NAMALWA (cell line): ENCODE measurements around the gene PCDHGA8.
"Not testable (repeated sequence)": the region's sequence is repeated elsewhere in the genome, so short reads cannot be mapped to it uniquely, and the experiment has no call there.

Experiments used
- DNase-seq: peaks from one replicate; pipeline ENCODE4 v3.0.0-alpha.2; 2015; ENCODE audit warnings: low spot score

PCDHGA8 gene

DNA sequence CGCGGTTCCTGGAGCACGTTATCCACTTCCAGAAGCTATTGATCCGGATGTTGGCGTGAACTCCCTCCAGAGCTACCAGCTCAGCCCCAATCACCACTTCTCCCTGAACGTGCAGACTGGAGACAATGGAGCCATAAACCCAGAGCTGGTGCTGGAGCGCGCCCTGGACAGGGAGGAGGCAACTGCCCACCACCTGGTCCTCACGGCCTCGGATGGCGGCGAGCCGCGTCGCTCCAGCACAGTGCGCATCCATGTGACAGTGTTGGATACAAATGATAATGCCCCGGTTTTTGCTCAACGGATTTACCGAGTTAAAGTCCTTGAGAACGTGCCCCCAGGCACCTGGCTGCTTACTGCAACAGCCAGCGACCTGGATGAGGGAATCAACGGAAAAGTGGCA, 11.0 kb downstream of the PCDHGA8 start:
- no peak for DNase-seq

DNA sequence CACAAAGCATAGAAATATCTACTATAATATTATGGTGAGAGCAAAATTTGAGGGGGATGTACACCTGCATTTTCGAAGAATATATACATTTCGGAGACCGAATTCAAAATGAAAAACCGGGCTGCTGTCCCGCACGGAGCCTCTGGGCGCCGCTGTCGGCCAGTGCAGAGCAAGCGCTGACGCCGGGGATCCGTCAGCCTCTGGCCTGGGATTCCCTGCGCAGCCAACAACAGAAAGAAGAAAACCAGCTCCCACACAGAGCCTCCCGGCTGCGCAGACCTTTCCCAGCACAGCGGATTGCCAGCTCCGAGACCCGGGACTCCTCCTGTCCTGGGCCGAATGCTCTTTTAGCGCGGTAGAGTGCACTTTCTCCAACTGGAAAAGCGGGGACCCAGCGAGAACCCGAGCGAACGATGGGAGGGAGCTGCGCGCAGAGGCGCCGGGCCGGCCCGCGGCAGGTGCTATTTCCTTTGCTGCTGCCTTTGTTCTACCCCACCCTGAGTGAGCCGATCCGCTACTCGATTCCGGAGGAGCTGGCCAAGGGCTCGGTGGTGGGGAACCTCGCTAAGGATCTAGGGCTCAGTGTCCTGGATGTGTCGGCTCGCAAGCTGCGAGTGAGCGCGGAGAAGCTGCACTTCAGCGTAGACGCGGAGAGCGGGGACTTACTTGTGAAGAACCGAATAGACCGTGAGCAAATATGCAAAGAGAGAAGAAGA, 15.5 kb downstream of the PCDHGA8 start, which contains the start of gene PCDHGB6:
Gene PCDHGB6 (plus strand): TSS at position 232 of the 716 bp plus-strand sequence. CDS start 182 bp downstream, at position 414.
- DNase-seq = not testable (repeated sequence)

DNA sequence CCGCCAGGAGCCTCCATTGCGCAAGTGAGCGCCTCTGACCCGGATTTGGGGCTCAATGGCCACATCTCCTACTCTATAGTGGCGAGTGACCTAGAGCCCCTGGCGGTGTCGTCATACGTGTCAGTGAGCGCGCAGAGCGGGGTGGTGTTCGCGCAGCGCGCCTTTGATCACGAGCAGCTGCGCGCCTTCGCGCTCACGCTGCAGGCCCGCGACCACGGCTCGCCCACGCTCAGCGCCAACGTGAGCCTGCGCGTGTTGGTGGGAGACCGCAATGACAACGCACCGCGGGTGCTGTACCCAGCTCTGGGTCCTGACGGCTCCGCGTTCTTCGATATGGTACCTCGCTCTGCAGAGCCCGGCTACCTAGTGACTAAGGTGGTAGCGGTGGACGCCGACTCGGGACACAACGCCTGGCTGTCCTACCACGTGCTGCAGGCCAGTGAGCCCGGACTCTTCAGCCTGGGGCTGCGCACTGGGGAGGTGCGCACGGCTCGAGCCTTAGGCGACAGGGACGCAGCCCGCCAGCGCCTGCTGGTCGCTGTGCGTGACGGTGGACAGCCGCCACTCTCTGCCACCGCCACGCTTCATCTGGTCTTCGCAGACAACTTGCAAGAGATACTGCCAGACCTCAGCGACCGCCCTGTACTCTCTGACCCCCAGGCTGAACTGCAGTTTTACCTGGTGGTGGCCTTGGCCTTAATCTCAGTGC, 17.3 kb downstream of the PCDHGA8 start:
- no peak for DNase-seq

DNA sequence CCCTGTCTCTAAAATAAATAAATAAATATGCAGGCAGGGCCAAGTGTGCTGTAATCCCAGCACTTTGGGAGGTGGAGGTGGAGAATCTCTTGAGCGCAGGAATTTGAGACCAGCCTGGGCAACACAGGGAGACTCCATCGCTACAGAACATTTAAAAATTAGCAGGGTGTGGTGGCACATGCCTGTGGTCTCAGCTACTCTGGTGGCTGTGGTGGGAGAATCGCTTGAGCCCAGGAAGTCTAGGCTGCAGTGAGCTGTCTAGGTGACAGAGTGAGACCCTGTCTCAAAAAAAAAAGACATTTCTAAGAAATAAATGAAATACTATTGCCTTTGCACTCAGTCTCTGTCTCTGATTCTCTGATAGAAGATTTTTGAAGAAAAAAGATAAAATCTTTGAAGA, 19.1 kb downstream of the PCDHGA8 start:
- DNase-seq = no peak

DNA sequence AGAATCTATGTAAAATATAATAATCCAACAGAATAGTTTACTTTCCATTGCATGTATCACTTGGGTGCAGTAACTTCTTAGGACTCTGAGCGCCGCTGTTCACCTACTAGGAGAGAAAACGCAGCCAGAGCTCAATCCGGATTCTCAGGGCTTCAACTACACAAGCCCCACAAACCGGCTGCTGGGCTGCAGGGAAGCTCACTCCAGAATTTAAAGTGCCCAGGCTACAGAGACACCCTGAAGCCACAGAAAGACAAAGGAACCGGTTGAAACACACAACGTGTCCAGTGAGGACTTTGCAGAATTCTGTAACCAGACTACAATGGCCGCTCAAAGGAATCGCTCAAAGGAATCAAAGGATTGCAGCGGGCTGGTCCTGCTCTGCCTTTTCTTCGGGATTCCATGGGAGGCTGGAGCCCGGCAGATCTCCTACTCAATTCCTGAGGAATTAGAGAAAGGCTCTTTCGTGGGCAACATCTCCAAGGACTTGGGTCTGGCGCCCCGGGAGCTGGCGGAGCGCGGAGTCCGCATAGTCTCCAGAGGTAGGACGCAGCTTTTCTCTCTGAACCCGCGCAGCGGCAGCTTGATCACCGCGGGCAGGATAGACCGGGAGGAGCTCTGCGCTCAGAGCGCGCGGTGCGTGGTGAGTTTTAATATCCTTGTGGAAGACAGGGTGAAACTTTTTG, 20.6 kb downstream of the PCDHGA8 start, which contains the start of gene PCDHGA10:
Gene PCDHGA10 (plus strand): TSS at position 134 of the 686 bp plus-strand sequence. CDS start 189 bp downstream, at position 323.
- DNase-seq = peak; percentile 82

DNA sequence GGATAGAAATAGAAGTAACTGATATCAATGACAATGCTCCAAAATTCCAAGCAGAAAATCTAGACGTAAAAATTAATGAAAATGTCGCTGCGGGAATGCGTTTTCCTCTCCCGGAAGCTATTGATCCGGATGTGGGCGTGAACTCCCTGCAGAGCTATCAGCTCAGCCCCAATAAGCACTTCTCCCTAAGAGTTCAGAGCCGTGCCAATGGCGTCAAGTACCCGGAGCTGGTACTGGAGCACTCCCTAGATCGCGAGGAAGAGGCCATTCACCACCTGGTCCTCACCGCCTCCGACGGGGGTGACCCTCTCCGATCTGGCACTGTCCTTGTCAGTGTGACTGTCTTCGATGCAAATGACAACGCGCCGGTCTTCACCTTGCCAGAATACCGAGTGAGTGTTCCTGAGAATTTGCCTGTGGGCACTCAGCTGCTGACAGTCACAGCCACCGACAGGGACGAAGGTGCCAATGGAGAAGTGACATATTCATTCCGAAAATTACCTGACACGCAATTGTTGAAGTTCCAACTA, 21.2 kb downstream of the PCDHGA8 start:
- DNase-seq = no peak

DNA sequence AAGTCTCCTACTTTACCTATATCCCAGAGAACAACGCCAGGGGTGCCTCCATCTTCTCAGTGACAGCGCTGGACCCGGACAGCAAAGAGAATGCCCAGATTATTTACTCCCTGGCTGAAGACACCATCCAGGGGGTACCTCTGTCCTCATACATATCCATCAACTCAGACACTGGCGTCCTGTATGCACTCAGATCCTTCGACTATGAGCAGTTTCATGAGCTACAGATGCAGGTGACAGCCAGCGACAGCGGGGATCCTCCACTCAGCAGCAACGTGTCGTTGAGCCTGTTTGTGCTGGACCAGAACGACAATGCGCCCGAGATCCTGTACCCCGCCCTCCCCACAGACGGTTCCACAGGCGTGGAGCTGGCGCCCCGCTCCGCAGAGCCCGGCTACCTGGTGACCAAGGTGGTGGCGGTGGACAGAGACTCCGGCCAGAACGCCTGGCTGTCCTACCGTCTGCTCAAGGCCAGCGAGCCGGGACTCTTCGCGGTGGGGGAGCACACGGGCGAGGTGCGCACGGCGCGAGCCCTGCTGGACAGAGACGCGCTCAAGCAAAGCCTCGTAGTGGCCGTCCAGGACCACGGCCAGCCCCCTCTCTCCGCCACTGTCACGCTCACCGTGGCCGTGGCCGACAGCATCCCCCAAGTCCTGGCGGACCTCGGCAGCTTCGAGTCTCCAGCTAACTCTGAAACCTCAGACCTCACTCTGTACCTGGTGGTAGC, 22.3 kb downstream of the PCDHGA8 start:
- DNase-seq = not testable (repeated sequence)

DNA sequence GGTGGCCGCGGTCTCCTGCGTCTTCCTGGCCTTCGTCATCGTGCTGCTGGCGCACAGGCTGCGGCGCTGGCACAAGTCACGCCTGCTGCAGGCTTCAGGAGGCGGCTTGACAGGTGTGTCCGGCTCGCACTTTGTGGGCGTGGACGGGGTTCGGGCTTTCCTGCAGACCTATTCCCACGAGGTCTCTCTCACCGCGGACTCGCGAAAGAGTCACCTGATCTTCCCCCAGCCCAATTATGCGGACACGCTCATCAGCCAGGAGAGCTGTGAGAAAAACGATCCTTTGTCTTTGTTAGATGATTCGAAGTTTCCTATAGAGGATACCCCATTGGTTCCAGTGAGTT, 22.8 kb downstream of the PCDHGA8 start:
- not testable (repeated sequence) for DNase-seq

DNA sequence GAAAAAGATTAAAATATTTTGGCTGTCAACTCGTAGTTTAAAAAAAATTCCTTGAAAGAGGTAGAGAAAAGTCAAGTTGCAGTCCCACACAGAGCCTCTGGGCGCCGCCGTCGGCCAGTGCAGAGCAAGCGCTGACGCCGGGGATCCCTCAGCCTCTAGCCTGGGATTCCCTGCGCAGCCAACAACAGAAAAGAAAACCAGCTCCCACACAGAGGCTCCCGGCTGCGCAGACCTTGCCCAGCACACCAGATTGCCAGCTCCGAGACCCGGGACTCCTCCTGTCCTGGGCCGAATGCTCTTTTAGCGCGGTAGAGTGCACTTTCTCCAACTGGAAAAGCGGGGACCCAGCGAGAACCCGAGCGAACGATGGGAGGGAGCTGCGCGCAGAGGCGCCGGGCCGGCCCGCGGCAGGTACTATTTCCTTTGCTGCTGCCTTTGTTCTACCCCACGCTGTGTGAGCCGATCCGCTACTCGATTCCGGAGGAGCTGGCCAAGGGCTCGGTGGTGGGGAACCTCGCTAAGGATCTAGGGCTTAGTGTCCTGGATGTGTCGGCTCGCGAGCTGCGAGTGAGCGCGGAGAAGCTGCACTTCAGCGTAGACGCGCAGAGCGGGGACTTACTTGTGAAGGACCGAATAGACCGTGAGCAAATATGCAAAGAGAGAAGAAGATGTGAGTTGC, 25.2 kb downstream of the PCDHGA8 start, which contains the start of gene PCDHGB7:
Gene PCDHGB7 (plus strand): TSS at position 184 of the 679 bp plus-strand sequence. CDS start 183 bp downstream, at position 367.
- DNase-seq = peak; percentile 39

DNA sequence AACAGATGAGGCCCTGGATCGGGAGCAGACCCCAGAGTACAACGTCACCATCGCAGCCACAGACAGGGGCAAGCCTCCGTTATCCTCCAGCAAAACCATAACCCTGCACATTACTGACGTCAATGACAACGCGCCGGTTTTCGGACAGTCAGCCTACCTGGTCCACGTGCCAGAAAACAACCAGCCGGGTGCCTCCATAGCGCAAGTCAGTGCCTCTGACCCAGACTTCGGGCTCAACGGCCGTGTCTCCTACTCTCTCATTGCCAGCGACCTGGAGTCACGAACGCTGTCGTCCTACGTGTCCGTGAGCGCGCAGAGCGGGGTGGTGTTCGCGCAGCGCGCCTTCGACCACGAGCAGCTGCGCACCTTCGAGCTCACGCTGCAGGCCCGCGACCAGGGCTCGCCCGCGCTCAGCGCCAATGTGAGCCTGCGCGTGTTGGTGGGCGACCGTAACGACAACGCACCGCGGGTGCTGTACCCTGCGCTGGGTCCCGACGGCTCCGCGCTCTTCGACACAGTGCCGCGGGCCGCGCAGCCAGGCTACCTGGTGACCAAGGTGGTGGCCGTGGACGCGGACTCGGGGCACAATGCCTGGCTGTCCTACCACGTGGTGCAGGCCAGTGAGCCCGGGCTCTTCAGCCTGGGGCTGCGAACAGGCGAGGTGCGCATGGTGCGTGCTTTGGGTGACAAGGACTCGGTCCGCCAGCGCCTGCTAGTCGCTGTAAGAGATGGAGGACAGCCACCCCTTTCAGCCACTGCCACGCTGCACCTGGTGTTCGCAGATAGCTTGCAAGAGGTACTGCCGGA, 26.8 kb downstream of the PCDHGA8 start:
- no peak for DNase-seq

DNA sequence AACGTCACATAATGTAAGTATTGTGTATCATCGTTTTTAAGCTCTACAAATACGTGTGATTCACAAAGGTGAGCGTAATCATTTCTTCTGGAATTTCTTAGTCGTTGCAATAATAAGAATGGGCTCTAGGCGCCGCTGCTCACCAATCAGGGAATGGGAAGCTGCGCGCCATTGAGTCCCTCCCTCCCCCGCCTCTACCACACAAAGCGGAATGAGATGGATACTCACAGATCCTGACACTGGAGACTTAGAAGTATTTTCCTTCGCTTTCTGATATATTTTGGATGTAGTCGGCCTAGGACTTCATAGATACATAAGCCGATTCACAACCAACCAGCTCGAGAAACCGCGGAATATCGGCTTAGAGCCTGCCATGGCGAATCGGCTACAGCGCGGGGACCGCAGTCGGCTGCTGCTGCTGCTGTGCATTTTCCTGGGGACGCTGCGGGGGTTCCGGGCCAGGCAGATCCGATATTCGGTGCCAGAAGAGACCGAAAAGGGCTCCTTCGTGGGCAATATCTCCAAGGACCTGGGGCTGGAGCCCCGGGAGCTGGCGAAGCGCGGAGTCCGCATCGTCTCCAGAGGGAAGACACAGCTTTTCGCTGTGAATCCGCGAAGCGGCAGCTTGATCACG, 28.5 kb downstream of the PCDHGA8 start, which contains the start of gene PCDHGA11:
Gene PCDHGA11 (plus strand): TSS at position 197 of the 634 bp plus-strand sequence. CDS start 177 bp downstream, at position 374.
- DNase-seq = peak; percentile 50

DNA sequence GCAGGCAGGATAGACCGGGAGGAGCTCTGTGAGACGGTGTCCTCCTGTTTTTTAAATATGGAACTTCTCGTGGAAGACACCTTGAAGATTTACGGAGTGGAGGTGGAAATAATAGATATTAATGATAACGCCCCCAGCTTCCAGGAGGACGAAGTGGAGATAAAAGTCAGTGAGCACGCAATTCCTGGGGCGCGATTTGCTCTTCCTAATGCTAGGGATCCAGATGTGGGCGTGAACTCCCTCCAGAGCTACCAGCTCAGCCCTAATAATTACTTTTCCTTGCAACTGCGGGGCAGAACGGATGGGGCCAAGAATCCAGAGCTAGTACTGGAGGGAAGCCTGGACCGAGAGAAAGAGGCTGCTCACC, 29.0 kb downstream of the PCDHGA8 start:
- DNase-seq = no peak

DNA sequence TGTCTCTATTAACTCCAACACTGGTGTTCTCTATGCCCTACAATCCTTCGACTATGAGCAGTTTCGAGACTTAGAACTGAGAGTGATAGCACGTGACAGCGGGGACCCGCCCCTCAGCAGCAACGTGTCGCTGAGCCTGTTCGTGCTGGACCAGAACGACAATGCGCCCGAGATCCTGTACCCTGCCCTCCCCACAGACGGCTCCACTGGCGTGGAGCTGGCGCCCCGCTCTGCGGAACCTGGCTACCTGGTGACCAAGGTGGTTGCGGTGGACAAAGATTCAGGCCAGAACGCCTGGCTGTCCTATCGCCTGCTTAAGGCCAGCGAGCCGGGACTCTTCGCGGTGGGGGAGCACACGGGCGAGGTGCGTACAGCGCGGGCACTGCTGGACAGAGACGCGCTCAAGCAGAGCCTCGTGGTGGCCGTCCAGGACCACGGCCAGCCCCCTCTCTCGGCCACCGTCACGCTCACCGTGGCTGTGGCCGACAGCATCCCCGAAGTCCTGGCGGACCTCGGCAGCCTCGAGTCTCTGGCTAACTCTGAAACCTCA, 30.4 kb downstream of the PCDHGA8 start:
- DNase-seq = no peak

DNA sequence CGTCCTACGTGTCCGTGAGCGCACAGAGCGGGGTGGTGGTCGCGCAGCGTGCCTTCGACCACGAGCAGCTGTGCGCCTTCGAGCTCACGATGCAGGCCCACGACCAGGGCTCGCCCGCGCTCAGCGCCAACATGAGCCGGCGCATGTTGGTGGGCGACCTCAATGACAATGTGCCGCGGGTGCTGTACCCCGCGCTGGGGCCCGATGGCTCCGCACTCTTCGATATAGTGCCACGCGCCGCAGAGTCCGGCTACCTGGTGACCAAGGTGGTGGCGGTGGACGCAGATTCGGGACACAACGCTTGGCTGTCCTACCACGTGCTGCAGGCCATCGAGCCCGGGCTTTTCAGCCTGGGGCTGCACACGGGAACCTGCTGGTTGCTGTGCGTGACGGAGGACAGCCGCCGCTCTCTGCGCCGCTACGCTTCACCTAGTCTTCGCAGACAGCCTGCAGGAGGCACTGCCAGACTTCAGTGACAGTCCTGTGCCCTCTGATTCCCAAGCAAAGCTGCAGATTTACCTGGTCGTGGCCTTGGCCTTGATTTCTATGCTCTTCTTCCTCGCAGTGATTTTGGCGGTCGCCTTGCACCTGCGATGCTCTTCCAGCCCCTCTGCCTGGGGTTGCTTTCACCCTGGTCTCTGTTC, 35.5 kb downstream of the PCDHGA8 start:
- DNase-seq = no peak

DNA sequence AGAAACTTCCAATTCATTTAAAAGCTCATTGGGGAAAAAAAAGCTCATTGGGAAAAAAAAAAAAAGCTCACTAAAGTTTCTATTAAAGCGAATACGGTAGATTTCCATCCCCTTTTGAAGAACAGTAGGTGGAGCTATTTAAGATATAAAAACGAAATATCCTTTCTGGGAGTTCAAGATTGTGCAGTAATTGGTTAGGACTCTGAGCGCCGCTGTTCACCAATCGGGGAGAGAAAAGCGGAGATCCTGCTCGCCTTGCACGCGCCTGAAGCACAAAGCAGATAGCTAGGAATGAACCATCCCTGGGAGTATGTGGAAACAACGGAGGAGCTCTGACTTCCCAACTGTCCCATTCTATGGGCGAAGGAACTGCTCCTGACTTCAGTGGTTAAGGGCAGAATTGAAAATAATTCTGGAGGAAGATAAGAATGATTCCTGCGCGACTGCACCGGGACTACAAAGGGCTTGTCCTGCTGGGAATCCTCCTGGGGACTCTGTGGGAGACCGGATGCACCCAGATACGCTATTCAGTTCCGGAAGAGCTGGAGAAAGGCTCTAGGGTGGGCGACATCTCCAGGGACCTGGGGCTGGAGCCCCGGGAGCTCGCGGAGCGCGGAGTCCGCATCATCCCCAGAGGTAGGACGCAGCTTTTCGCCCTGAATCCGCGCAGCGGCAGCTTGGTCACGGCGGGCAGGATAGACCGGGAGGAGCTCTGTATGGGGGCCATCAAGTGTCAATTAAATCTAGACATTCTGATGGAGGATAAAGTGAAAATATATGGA, 38.1 kb downstream of the PCDHGA8 start, which contains the start of gene PCDHGA12:
Gene PCDHGA12 (plus strand): TSS at position 176 of the 782 bp plus-strand sequence. CDS start 253 bp downstream, at position 429.
- peak; percentile 81 for DNase-seq

DNA sequence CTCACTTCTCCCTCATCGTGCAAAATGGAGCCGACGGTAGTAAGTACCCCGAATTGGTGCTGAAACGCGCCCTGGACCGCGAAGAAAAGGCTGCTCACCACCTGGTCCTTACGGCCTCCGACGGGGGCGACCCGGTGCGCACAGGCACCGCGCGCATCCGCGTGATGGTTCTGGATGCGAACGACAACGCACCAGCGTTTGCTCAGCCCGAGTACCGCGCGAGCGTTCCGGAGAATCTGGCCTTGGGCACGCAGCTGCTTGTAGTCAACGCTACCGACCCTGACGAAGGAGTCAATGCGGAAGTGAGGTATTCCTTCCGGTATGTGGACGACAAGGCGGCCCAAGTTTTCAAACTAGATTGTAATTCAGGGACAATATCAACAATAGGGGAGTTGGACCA, 38.9 kb downstream of the PCDHGA8 start:
- no peak for DNase-seq

DNA sequence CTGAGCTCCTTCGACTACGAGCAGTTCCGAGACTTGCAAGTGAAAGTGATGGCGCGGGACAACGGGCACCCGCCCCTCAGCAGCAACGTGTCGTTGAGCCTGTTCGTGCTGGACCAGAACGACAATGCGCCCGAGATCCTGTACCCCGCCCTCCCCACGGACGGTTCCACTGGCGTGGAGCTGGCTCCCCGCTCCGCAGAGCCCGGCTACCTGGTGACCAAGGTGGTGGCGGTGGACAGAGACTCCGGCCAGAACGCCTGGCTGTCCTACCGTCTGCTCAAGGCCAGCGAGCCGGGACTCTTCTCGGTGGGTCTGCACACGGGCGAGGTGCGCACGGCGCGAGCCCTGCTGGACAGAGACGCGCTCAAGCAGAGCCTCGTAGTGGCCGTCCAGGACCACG, 39.9 kb downstream of the PCDHGA8 start:
- DNase-seq = not testable (repeated sequence)

DNA sequence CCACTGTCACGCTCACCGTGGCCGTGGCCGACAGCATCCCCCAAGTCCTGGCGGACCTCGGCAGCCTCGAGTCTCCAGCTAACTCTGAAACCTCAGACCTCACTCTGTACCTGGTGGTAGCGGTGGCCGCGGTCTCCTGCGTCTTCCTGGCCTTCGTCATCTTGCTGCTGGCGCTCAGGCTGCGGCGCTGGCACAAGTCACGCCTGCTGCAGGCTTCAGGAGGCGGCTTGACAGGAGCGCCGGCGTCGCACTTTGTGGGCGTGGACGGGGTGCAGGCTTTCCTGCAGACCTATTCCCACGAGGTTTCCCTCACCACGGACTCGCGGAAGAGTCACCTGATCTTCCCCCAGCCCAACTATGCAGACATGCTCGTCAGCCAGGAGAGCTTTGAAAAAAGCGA, 40.3 kb downstream of the PCDHGA8 start:
- DNase-seq = not testable (repeated sequence)
